ENCODE measurements around the gene NDRG3. TPM values are rescaled to one million over a fixed set of nuclear protein-coding genes. Genes with fewer than 3 reads are reported as not detected.

The NDRG3 gene
- total and polyA plus RNA-seq, 2 of the 8 experiments (the other 6 are each of a cell fraction or from before 2014, with no cell fraction given) = 25.7 to 32.3 TPM

DNA sequence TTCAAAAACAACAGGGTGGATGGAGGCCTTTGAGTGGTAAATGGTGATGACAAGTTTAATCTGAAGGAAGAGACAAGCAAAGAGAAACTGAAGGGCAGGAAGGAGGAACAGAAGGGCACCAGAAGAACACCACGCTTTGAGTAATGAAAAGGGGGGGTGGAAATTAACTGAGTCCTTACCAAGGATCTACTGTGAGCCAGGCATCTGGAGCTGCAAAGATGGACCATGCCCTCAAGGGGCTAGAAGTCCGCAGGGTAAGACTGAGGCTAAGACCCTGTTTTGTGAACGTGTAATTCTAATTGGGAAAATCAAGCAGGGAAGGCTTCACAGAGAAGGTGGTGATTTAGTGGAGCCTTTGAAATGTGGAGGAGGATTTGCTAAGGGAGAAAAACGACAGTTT, 1.6 kb downstream of the NDRG3 start (continued):
- TF ChIP-seq, protein P1, sequence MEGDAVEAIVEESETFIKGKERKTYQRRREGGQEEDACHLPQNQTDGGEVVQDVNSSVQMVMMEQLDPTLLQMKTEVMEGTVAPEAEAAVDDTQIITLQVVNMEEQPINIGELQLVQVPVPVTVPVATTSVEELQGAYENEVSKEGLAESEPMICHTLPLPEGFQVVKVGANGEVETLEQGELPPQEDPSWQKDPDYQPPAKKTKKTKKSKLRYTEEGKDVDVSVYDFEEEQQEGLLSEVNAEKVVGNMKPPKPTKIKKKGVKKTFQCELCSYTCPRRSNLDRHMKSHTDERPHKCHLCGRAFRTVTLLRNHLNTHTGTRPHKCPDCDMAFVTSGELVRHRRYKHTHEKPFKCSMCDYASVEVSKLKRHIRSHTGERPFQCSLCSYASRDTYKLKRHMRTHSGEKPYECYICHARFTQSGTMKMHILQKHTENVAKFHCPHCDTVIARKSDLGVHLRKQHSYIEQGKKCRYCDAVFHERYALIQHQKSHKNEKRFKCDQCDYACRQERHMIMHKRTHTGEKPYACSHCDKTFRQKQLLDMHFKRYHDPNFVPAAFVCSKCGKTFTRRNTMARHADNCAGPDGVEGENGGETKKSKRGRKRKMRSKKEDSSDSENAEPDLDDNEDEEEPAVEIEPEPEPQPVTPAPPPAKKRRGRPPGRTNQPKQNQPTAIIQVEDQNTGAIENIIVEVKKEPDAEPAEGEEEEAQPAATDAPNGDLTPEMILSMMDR (IDR thresholded peaks at IDR 0.05; ENCODE audit: control extremely low read depth in 1 of 3, insufficient read depth in 1 of 3, low read depth in 1 of 3, low read length in 3 of 3) = no peak
- TF ChIP-seq EP300 (IDR thresholded peaks at IDR 0.05; ENCODE audit: borderline replicate concordance in 1 of 2, low read depth in 2 of 2, low read length in 2 of 2) (no peak), CREB1 (IDR thresholded peaks at IDR 0.05) (no peak)

Measured in H1 (cell line).